ENCODE results near the gene BRF1. TPM values are rescaled to one million over a fixed set of nuclear protein-coding genes. Genes with fewer than 3 reads are reported as not detected.

BRF1 gene
- total RNA-seq, 2 experiments from 2014 or later: 39.0 to 50.9 TPM

GRCh38 chr14:105166571-105167302 is 134.1 kb downstream of the BRF1 start:
- ChIA-PET CTCF (no interaction called here), POLR2A (no interaction called here)
- Mint-ChIP-seq H3K27ac (no peak overlapping the region), H3K4me1 (peaks cover 13% of the 10 kb centered on the region), H3K27me3 (peaks cover 15% of the 10 kb centered on the region), H3K9me3 (no peaks in the 10 kb centered on the region), H3K36me3 (ENCODE audit: low read depth) (no peaks in the 10 kb centered on the region), H3K4me3 (peak overlapping the region; percentile 32)
- no peak for DNase-seq

GRCh38 chr14:105165761-105166485 is 134.9 kb downstream of the BRF1 start:
- peaks cover 13% of the 10 kb centered on the region for H3K4me1 Mint-ChIP-seq
- H3K4me3 Mint-ChIP-seq: no peak overlapping the region
- CTCF ChIA-PET: interaction anchor here (1.1 to 1.2 kb wide), 3 partner anchors 16 to 24 kb away, joined by 3 to 4 read pairs (median 3); no protein-coding TSS in a partner anchor
- POLR2A ChIA-PET: no interaction called here
- DNase-seq: no peak
- no peaks in the 10 kb centered on the region for H3K36me3 Mint-ChIP-seq (ENCODE audit: low read depth)
- no peaks in the 10 kb centered on the region for H3K9me3 Mint-ChIP-seq
- no peak overlapping the region for H3K27ac Mint-ChIP-seq
- peaks cover 15% of the 10 kb centered on the region for H3K27me3 Mint-ChIP-seq

DNA sequence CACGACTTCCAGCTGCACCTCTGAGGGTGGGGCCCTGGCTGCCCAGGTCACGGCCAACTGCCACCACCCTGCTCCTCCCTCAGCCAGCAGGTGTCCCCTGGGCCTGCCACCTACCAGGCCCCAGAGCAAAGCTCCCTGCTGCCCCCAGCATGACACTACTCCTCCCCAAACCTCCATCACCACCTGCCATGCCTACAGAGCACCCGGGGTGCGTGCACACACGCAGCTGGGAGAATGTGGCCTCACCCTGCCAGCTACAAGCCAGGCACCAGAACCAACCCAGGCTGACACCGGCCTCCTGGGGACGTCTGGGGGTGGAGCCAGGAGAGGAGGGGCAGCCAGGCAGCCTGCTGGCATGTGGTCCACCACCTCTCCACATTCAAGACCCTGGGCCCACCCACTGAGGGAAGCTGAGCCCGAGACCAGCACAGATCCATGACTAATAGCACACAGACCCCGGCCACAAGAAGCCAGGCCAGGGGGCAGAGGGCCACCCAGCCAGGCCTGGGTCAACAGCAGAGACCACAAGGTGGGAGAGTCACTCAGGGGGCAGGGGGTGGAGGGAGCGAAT is 135.6 kb downstream of the BRF1 start:
- Mint-ChIP-seq H3K4me3 (no peak overlapping the region), H3K9me3 (no peaks in the 10 kb centered on the region), H3K27ac (no peak overlapping the region), H3K27me3 (peaks cover 15% of the 10 kb centered on the region), H3K4me1 (peaks cover 10% of the 10 kb centered on the region), H3K36me3 (ENCODE audit: low read depth) (no peaks in the 10 kb centered on the region)
- DNase-seq: no peak
- ChIA-PET CTCF (interaction anchor here (0.6 to 1.2 kb wide), 4 partner anchors 17 to 1694 kb away, joined by 3 to 4 read pairs (median 3); no protein-coding TSS in a partner anchor), POLR2A (no interaction called here)

DNA sequence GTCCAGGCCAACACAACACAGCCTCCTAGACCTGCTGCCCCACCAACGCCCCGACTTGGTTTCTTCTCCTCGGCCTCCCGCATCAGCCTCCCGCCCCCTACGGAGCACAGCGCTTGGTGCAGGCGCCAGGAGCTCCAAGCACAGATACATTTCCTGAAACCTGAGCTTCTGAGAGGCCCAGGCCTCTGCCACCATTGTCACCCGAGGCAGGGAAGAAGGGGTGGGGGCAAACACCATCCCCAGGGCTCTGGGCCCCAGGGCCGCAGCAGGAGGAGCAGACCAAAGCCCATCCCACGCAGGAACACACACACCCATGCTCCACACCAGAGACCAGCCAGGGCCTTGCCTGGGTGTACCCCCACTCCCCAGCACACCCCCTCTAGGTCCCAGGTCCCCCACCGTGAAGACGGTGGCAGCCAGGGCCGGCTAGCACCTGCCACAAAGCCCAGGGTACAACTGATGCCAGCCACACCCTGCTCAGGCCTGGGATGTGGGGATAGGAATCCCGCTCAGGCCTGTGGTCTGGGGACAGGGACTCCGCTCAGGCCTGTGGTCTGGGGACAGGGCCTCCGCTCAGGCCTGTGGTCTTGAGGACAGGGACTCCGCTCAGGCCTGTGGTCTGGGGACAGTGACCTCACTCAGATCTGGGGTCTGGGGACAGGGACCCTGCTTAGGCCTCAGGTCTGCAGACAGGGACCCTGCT is 137.6 kb downstream of the BRF1 start:
- Mint-ChIP-seq H3K36me3 (ENCODE audit: low read depth) (no peaks in the 10 kb centered on the region), H3K9me3 (no peaks in the 10 kb centered on the region), H3K27ac (no peak overlapping the region), H3K27me3 (peaks cover 7% of the 10 kb centered on the region), H3K4me1 (peaks cover 4% of the 10 kb centered on the region), H3K4me3 (no peak overlapping the region)
- POLR2A ChIA-PET: no interaction called here
- no peak for DNase-seq
- CTCF ChIA-PET: interaction anchor here (1.1 kb wide), 1 partner anchor 61 kb away, joined by 4 read pairs; no protein-coding TSS in a partner anchor

GRCh38 chr14:105162669-105162979 is 138.2 kb downstream of the BRF1 start:
- no peaks in the 10 kb centered on the region for H3K36me3 Mint-ChIP-seq (ENCODE audit: low read depth)
- peaks cover 4% of the 10 kb centered on the region for H3K4me1 Mint-ChIP-seq
- CTCF ChIA-PET: interaction anchor here (1.1 kb wide), 1 partner anchor 60 kb away, joined by 4 read pairs; no protein-coding TSS in a partner anchor
- no peak overlapping the region for H3K4me3 Mint-ChIP-seq
- POLR2A ChIA-PET: no interaction called here
- H3K27me3 Mint-ChIP-seq: peaks cover 7% of the 10 kb centered on the region
- DNase-seq: no peak
- no peak overlapping the region for H3K27ac Mint-ChIP-seq
- H3K9me3 Mint-ChIP-seq: no peaks in the 10 kb centered on the region

DNA sequence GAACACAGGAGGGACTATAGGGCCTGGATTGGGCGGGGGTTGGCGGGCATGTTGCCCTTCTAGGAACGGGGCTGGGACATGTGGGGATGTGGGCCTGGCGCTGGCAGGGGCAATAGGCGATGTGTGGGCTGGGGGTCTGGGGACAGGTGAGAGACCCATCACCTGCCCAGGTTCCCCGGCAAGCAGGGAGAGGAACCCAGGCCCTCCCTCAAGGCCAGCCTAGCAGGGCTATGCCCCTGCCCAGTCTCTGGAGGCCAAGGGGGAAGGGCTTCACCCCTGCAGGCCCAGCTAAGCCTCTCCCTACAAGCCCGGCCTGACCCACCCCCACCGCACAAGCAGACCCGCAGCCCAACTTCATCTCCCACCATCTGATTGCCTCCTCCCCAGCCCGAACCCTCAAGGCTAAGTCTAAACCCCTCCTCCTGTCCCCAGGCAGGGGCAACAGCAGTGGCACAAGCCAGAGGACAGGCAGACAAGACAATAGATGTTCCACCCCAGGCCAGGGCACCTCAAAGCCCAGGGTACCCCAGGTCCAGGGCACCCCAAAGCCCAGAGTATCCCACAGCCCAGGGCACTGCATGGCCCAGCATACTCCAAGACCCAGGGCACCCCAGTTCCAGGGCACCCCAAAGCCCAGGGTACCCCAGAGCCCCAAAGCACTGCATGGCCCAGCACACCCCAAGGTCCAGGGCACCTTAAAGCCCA is 138.7 kb downstream of the BRF1 start:
- ChIA-PET POLR2A (no interaction called here), CTCF (no interaction called here)
- Mint-ChIP-seq H3K9me3 (no peaks in the 10 kb centered on the region), H3K4me1 (peaks cover 4% of the 10 kb centered on the region), H3K4me3 (no peak overlapping the region), H3K36me3 (ENCODE audit: low read depth) (no peaks in the 10 kb centered on the region), H3K27me3 (peaks cover 7% of the 10 kb centered on the region), H3K27ac (no peak overlapping the region)
- no peak for DNase-seq

GRCh38 chr14:105161309-105161708 is 139.5 kb downstream of the BRF1 start:
- ChIA-PET CTCF (interaction anchor here (0.6 kb wide), 1 partner anchor 84 kb away, joined by 4 read pairs; no protein-coding TSS in a partner anchor), POLR2A (no interaction called here)
- DNase-seq: no peak
- no peaks in the 10 kb centered on the region for H3K9me3 Mint-ChIP-seq
- no peak overlapping the region for H3K27ac Mint-ChIP-seq
- H3K27me3 Mint-ChIP-seq: no peaks in the 10 kb centered on the region
- no peak overlapping the region for H3K4me3 Mint-ChIP-seq
- H3K4me1 Mint-ChIP-seq: no peaks in the 10 kb centered on the region
- H3K36me3 Mint-ChIP-seq (ENCODE audit: low read depth): no peaks in the 10 kb centered on the region

DNA sequence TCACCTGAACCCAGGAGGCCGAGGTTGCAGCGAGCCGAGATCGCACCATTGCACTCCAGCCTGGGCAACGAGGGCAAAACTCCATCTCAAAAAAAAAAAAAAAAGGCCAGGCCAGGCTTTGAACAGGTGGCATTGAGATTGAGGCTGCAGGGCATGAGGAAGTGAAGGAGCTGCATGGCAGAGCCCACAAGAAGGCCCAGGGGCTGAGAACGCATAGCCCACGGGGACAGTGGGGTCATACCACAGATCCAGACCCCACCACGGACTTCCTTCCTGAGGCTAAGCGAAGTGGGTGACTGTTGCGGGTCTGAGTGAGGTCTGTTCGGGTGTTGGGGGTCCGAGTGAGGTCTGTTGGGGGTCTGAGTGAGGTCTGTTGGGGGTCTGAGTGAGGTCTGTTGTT is 140.0 kb downstream of the BRF1 start:
- Mint-ChIP-seq H3K4me1 (no peaks in the 10 kb centered on the region), H3K9me3 (no peaks in the 10 kb centered on the region), H3K27me3 (no peaks in the 10 kb centered on the region), H3K4me3 (no peak overlapping the region), H3K27ac (no peak overlapping the region), H3K36me3 (ENCODE audit: low read depth) (no peaks in the 10 kb centered on the region)
- DNase-seq: no peak
- ChIA-PET POLR2A (no interaction called here), CTCF (no interaction called here)

DNA sequence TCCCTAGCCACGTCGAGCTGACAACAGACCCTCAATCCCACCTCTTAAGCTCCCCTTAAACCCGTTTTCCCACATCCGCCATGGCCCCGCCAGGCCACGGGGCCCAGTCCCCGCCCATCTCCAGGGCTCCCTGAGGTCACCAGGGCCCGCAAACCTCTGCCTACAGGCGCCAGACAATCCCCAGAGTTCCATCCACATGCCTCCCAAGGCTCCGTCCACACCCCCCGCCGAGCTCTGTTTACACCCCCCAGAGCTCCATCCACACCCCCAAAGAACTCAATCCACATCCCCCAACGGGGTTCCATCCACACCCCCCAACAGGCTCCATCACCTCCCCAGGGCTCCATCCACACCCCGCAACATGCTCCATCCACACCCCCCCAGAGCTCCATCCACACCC is 141.5 kb downstream of the BRF1 start:
- CTCF ChIA-PET: interaction anchor here (1.5 to 1.6 kb wide), 2 partner anchors 9 to 10 kb away, joined by 4 read pairs; partner anchors contain the start of gene JAG2
- H3K27me3 Mint-ChIP-seq: no peaks in the 10 kb centered on the region
- H3K4me1 Mint-ChIP-seq: no peaks in the 10 kb centered on the region
- no peaks in the 10 kb centered on the region for H3K9me3 Mint-ChIP-seq
- POLR2A ChIA-PET: interaction anchor here (0.6 kb wide), 1 partner anchor 66 kb away, joined by 3 read pairs; no protein-coding TSS in a partner anchor
- no peak overlapping the region for H3K27ac Mint-ChIP-seq
- no peak for DNase-seq
- no peak overlapping the region for H3K4me3 Mint-ChIP-seq
- H3K36me3 Mint-ChIP-seq (ENCODE audit: low read depth): no peaks in the 10 kb centered on the region

Other genes starting within 250 kb of the BRF1 start
- 10 to 100 TPM; 44.2 to 46.6 TPM for gene GPR132, start 235.6 kb downstream of the BRF1 start, total RNA-seq
- 1 to 10 TPM; 1.5 TPM for gene JAG2, start 132.2 kb downstream of the BRF1 start, total RNA-seq
- gene NUDT14, start 119.7 kb downstream of the BRF1 start, total RNA-seq: 10 to 100 TPM; 18.3 to 21.4 TPM
- gene BTBD6, start 52.5 kb downstream of the BRF1 start, total RNA-seq: 10 to 100 TPM; 43.7 to 43.9 TPM
- 10 to 100 TPM; 43.3 to 46.8 TPM for gene PACS2, start 13.7 kb upstream of the BRF1 start, total RNA-seq
- 1 to 10 TPM; 2.8 to 3.9 TPM for gene TEX22, start 97.5 kb upstream of the BRF1 start, total RNA-seq
- 100 to 1,000 TPM; 119 to 131 TPM for gene MTA1, start 118.8 kb upstream of the BRF1 start, total RNA-seq
- 1 to 10 TPM in 1 of 2 experiments, under 1 TPM in 1; 0.64 to 1.8 TPM for gene CRIP2, start 173.8 kb upstream of the BRF1 start, total RNA-seq
- 100 to 1,000 TPM; 702 to 753 TPM for gene CRIP1, start 185.9 kb upstream of the BRF1 start, total RNA-seq
- gene TEDC1, start 190.2 kb upstream of the BRF1 start, total RNA-seq: 10 to 100 TPM; 40.7 to 53.2 TPM
- 1 to 10 TPM; 4.6 TPM for gene TMEM121, start 225.6 kb upstream of the BRF1 start, total RNA-seq